ENCODE data around the gene ALDH5A1.
A peak's percentile ranks its signal among the peaks of the same experiment; 100 is the strongest.

ALDH5A1 gene

GRCh38 chr6:24494821-24495795 lies at the start of gene ALDH5A1:
TSS of gene ALDH5A1 (plus strand) at chr6:24494969. CDS start at chr6:24494997, 28 bp downstream.
- DNase-seq (ENCODE audit: low read depth) = peak; percentile 73

- no peak for DNase-seq (ENCODE audit: low read depth)
These were observed 49.1 kb upstream of the ALDH5A1 start for GRCh38 chr6:24445704-24446103.

DNA sequence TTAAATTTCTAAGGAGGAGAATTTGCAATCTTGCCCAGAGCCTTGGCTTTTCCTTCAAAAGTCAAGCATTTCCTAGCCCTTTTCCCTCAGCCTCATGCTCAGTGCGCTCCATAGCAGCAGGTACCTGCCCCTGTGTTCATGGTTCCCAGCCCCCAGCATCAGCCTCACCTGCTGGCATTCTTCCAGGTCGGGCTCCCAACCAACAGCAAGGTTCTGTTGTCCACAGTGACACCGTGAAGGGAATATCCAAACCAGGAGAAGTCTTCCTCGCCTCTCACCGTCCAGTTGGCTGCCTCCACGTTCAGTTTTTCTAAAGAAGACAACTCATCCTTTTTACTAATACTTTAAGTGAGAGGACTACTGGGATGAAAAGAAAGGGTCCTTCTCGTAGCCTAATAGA lies 48.1 kb upstream of the ALDH5A1 start:
- DNase-seq (ENCODE audit: low read depth) = no peak

DNA sequence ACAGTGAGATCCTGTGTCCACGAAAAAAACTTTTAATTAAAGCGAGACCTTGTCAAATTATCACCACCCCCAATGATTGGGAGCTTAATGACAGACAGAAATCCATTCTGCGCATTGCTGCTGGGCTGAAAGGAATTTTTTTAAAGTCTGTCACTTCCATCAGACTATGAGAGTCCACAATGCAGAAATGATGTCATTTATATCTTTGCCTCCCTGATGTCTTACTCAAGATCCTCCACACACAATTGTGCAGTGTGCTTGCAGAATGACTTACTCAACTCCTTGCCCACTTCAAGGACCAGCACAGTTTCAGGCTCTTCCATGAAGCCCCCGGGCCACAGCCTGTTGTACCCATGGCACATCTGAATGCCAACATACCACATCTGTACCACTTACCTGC lies 46.4 kb upstream of the ALDH5A1 start:
- no peak for DNase-seq (ENCODE audit: low read depth)

DNA sequence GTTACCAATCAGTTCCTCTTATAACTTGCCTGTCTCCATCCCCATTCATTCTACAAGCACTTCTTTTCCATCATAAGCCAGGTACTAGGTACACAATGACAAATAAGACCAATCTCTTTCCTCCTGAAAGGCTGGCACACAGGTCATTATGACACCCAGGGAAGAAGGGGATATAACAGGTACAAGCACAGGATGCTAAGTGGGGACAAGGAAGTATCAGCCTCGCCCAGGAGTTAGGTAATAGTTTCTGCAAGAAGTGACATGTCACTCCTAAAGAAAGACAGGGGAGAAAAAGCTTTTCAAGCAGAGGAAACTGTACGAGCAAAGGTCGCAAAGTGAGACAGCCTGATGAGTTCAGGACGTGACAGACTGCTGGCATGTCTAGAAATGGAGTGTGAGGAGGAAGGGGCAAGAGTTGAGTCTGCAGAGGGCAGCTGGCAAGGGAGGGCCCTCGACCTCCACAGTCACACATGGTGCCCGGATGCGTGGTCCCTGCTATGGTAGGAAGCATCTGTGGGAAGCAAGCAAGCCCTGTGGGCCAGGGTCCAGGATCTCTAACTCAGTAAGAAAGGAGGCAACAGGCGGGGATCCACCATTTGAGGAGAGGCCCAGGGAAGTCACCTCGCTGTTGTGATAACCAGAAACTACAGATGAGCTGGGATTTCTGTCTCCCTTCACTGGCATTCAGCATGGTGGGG lies 45.8 kb upstream of the ALDH5A1 start:
- DNase-seq (ENCODE audit: low read depth) = no peak

DNA sequence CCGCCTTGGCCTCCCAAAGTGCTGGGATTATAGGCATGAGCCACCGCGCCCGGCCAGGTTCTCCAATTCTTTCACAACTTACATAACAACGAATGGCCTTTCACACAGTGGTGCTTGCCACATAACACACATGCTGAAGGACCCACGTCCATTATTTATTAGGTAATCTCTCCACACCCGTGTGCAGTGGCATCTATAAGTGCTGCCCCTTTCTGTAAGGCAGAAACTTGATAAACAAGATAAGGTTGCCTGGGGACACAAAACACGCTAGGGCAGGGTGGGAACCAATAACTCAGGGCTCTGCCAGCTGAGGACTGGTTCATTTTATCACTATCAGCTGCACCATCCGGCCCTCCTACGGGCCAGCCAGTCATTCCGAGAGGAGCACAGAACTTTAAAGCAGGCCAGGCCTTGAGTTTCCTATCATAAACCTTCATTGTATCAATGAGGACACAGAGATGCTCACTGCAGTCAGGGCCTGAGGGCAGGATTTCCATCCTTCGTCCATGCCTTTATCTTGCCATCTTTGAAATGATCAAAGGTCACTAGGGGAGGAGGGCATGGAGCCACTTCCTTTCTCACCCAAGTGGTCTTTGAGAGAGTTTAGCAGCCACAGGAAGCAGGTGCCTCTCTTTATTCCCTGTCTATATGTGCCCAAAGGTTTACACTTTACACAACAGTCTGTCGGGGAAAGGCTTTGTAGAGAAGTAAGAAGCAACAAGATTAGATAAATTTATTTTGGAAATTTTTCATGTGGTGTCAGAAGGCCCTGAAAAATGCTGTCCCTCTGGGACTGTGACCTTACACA lies 43.0 kb upstream of the ALDH5A1 start:
- no peak for DNase-seq (ENCODE audit: low read depth)

GRCh38 chr6:24453921-24454320 lies 40.8 kb upstream of the ALDH5A1 start:
- DNase-seq (ENCODE audit: low read depth) = no peak

GRCh38 chr6:24454452-24454851 lies 40.3 kb upstream of the ALDH5A1 start:
- DNase-seq (ENCODE audit: low read depth) = no peak

DNA sequence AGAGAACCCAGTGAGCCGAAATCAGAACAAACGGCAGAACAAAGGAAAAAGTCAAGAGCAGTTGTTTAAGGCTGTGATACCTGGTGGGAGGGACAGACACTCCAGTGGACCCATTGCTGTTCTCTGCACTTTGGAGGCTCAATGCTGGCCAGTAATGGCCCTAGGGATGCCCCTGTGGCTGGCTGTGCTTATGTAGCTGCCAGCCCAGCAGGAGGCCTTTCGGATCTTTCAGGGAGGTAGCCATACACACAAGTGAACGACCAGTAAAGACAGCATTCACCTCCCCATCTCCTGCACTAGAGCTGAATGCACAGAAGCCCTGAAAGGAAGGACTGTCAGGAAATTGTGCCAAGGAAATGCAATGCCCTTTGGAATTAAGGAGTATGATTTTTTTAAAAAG lies 39.7 kb upstream of the ALDH5A1 start:
- no peak for DNase-seq (ENCODE audit: low read depth)

DNA sequence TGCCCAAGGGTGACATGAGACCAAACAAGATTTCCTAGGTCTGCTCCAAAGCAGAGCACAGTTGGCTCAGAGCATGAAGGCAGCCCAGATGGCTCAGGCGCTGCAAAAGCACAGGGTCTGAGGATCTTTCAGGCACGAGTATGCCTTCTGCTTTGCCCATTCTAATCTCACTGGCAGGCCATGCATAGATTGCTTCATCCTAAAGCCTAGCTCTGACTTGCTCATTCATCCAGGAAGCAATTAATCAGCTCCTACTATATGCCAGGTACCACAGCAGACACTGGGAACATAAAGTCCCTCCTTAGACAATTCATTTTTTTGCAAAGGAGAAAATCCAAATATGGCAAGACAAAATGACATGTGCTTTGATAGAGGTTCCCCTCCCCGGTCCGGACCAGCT lies 36.6 kb upstream of the ALDH5A1 start:
- DNase-seq (ENCODE audit: low read depth) = no peak

DNA sequence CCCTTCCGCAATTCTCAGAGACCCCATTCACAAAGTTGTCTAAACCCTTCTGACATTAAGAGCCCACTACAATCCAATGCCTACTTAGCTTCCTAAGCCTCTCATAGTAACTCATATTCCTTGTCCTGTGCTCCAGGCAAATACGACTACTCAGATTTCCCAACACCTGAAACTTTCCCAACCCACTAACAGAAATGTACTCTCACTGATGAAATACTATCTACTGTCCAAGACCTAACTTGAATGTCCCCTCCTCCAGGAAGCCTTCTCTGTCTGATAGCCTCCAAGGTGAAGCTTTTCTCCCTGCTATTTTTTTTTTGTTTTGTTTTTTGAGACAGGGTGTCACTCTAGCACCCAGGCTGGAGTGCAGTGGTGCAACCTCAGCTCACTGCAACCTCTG lies 35.8 kb upstream of the ALDH5A1 start:
- DNase-seq (ENCODE audit: low read depth) = no peak

DNA sequence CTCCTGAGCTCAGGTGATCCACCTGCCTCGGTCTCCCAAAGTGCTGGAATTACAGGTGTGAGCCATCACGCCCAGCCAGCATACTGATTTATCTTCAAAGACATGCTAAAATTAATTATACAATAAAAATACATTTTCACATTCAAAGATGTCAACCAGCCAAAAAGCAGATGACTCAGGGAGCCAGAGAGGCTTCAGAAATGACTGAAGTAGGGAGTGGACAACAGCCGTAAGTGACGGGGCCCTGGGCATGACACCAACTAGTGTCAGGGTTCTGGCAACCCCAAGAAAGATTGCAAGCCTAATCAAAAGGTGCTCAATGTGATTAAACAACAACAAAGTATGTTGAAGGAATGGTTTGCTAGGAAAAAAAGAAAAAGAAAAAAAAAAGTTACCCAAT lies 33.8 kb upstream of the ALDH5A1 start:
- DNase-seq (ENCODE audit: low read depth) = no peak

- no peak for DNase-seq (ENCODE audit: low read depth)
These were observed 30.3 kb upstream of the ALDH5A1 start for GRCh38 chr6:24464253-24465038.

GRCh38 chr6:24469811-24470210 lies 25.0 kb upstream of the ALDH5A1 start:
- DNase-seq (ENCODE audit: low read depth) = no peak

- no peak for DNase-seq (ENCODE audit: low read depth)
These were observed 22.6 kb upstream of the ALDH5A1 start for GRCh38 chr6:24472181-24472580.

DNA sequence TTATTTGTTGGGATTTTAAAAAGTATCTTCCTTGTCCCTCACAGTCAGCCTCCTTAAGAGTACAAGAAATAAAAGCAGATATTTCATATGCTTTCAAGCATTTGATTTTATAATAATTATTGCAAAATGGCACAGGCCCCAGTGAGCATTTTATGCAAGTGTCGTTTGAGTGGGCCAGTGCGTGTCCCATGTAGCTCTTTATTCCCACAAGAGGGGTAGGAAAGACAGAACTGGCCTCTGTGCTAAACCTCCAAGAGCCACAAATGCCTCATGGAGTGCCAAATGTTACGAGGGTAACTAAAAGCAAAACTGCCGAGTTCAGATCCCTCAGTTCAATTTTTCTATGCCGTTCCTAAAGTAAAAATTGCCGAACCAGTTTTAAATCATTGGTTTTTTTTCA lies 18.1 kb upstream of the ALDH5A1 start:
- no peak for DNase-seq (ENCODE audit: low read depth)

GRCh38 chr6:24477070-24477469 lies 17.7 kb upstream of the ALDH5A1 start:
- no peak for DNase-seq (ENCODE audit: low read depth)

DNA sequence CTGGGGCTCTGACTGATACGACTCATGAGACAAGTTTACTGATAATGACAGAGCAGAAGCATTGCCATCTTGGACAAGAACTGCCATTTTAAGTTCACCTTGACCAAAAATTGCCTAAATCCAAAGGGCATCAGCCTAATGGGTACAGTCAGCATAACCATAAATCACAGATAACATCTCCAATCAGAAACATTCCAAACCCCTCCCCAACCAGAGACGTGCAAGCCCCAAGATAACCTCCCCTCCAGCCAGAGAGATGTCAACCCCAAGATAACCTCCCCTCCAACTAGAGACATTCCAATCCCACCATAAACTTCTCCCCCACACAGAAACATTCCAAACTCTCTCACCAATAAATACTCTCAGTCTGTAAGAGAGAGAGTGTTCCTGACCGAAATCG lies 15.9 kb upstream of the ALDH5A1 start:
- DNase-seq (ENCODE audit: low read depth) = no peak

DNA sequence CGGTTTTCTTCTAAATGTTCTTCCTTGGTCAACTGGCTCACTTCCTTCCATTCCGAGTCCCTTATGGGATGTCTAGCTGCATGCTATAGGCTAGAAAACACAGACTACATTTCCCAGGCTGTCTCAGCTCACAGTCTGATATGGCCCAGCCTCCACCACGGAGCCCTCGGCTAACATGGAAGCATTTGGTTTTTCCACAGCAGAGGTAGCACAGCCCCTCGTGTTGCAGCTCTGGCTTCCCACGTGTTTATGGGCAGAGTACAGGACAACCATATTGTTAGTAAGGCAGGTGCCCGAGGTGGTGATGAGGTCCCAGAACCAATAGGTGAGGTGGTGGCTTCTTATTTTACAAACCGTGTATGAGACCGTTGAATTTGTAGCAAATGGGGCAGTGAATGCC lies 14.1 kb upstream of the ALDH5A1 start:
- DNase-seq (ENCODE audit: low read depth) = no peak

- DNase-seq (ENCODE audit: low read depth) = no peak
These were observed 13.3 kb upstream of the ALDH5A1 start for GRCh38 chr6:24481449-24481848.

DNA sequence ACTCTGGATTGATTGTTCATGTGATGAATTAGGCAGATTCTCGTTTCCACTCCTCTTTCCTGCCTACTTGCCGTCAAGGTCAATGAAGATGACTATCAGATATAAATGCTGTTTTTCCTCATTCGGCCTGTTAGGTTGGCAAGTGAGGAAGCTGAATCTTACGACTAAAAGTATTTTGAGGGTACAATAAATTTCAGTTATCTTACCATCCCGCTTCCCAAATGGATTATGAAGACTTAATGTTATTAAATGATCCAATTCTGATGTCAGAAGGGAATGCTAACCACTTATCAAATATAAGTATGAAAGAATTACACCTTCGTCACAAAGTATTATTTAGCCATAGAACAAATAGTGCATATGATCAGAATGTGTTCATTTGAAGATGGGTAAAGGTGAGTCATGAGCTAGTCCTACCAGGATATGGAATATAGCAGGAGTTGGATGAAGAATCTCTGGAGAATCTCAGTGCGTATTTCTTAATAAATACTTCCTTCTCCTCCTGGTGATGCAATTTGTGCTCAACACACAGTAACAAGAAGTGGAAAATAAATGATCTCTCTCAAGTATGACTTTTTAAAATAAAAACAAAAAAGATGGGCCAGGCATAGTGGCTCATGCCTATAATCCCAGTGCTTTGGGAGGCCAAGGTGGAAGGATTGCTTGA lies 10.0 kb upstream of the ALDH5A1 start:
- no peak for DNase-seq (ENCODE audit: low read depth)
